Measurements from ENCODE around the gene CXCL12. TPM values are rescaled to one million over a fixed set of nuclear protein-coding genes. Genes with fewer than 3 reads are reported as not detected.

Gene CXCL12
- total and polyA plus RNA-seq, 10 donors: 22.7 to 549 (median 294) TPM

GRCh38 chr10:44426247-44427034, 41.5 kb upstream of the CXCL12 start:
- no peaks in the 10 kb centered on the region for H3K36me3 ChIP-seq
- TF ChIP-seq POLR2AphosphoS5 (IDR thresholded peaks at IDR 0.05) (no peak), POLR2A (IDR thresholded peaks at IDR 0.05) (no peak)
- TF ChIP-seq, protein P1, sequence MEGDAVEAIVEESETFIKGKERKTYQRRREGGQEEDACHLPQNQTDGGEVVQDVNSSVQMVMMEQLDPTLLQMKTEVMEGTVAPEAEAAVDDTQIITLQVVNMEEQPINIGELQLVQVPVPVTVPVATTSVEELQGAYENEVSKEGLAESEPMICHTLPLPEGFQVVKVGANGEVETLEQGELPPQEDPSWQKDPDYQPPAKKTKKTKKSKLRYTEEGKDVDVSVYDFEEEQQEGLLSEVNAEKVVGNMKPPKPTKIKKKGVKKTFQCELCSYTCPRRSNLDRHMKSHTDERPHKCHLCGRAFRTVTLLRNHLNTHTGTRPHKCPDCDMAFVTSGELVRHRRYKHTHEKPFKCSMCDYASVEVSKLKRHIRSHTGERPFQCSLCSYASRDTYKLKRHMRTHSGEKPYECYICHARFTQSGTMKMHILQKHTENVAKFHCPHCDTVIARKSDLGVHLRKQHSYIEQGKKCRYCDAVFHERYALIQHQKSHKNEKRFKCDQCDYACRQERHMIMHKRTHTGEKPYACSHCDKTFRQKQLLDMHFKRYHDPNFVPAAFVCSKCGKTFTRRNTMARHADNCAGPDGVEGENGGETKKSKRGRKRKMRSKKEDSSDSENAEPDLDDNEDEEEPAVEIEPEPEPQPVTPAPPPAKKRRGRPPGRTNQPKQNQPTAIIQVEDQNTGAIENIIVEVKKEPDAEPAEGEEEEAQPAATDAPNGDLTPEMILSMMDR (IDR thresholded peaks at IDR 0.05 in 8 of 11, conservative IDR thresholded peaks at IDR 0.05 in 3 of 11): no peak

GRCh38 chr10:44425466-44425865, 40.6 kb upstream of the CXCL12 start:
- no peak for TF ChIP-seq POLR2AphosphoS5 (IDR thresholded peaks at IDR 0.05)
- TF ChIP-seq POLR2A (IDR thresholded peaks at IDR 0.05): no peak
- TF ChIP-seq, protein P1 (IDR thresholded peaks at IDR 0.05 in 8 of 11, conservative IDR thresholded peaks at IDR 0.05 in 3 of 11): no peak
- no peaks in the 10 kb centered on the region for H3K4me1 ChIP-seq
- DNase-seq: no peak
- H3K36me3 ChIP-seq: no peaks in the 10 kb centered on the region
- H3K9me3 ChIP-seq: peaks cover 0 to 11% (median 0%) of the 10 kb centered on the region in 8 donors
- no peaks in the 10 kb centered on the region for H3K27me3 ChIP-seq (replicated peaks in 1 of 7)
- WGBS, 5 donors: 71 to 88% (median 85%) methylated on average over 7 to 8 of the region's 8 CpGs
- intact Hi-C loops (cut with DNase I; ENCODE audit: low total_unique reads): no loop called here
- H3K4me3 ChIP-seq: no peak overlapping the region
- H3K27ac ChIP-seq: no peak overlapping the region

More at GRCh38 chr10:44426247-44427034, 41.5 kb upstream of the CXCL12 start:
- no peak overlapping the region for H3K4me3 ChIP-seq
- H3K27ac ChIP-seq: no peak overlapping the region
- H3K27me3 ChIP-seq (replicated peaks in 1 of 7): no peaks in the 10 kb centered on the region
- intact Hi-C loops (cut with DNase I; ENCODE audit: low total_unique reads): no loop called here
- peaks cover 0 to 16% (median 3%) of the 10 kb centered on the region in 8 donors for H3K9me3 ChIP-seq
- DNase-seq: no peak
- H3K4me1 ChIP-seq: no peaks in the 10 kb centered on the region
- 71 to 89% (median 83%) methylated on average over 7 to 8 of the region's 8 CpGs for WGBS, 5 donors

DNA sequence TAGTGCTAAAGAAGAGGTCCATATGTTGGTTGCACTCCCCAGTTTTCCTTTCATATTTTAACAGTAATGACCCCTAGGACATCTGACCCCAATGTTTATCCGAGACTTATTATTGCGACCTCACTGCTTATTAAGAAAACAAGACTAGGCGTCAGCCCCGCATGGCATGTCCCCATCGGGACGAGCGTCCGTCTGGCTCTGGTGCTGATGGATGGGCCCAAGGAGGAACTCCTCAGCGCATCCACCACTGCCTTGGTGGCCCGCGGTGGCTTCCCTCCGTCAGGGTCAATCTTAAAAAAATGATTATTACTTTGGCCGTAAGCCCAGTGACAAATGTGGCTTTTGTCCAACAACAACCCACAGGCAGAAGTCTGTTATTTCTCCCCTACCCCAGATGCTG, 40.1 kb upstream of the CXCL12 start:
- WGBS, 5 donors: 65 to 80% (median 72%) methylated on average over 13 of the region's 13 CpGs
- no peak for DNase-seq
- intact Hi-C loops (cut with DNase I; ENCODE audit: low total_unique reads): no loop called here

DNA sequence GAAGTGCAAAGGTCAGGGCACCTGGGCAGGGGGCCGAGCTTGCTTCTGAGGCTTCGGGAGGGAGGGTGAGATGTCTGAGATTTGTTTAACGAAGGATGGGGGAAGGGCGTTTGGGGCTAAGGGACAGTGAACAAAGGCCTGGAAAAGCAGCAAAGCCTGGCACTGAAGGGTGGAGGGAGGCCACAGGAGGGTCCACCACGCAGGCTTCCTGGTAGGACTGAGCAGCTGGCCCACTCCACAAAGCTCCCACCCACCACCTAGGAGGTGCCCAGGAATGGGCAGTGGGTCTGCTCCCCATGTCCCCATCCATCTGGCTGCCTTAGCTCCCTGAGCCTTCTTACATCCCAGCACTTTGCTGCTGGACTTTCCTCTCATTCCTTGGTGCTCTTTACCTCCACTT, 39.4 kb upstream of the CXCL12 start:
- DNase-seq: no peak
- Histone ChIP-seq H3K36me3 (no peaks in the 10 kb centered on the region), H3K27ac (no peak overlapping the region), H3K4me1 (no peaks in the 10 kb centered on the region), H3K4me3 (no peak overlapping the region), H3K9me3 (peaks cover 0 to 1% (median 0%) of the 10 kb centered on the region in 8 donors), H3K27me3 (replicated peaks in 1 of 7) (no peaks in the 10 kb centered on the region)
- intact Hi-C loops (cut with DNase I; ENCODE audit: low total_unique reads): no loop called here
- 75 to 90% (median 85%) methylated on average over 5 of the region's 5 CpGs for WGBS, 5 donors
- TF ChIP-seq, protein P1 (IDR thresholded peaks at IDR 0.05 in 8 of 11, conservative IDR thresholded peaks at IDR 0.05 in 3 of 11): no peak
- no peak for TF ChIP-seq POLR2AphosphoS5 (IDR thresholded peaks at IDR 0.05)
- no peak for TF ChIP-seq POLR2A (IDR thresholded peaks at IDR 0.05)

More for the DNA sequence above, 40.1 kb upstream of the CXCL12 start:
- no peak for TF ChIP-seq POLR2AphosphoS5 (IDR thresholded peaks at IDR 0.05)
- TF ChIP-seq POLR2A (IDR thresholded peaks at IDR 0.05): no peak
- TF ChIP-seq, protein P1 (IDR thresholded peaks at IDR 0.05 in 8 of 11, conservative IDR thresholded peaks at IDR 0.05 in 3 of 11): no peak
- Histone ChIP-seq H3K4me3 (no peak overlapping the region), H3K4me1 (no peaks in the 10 kb centered on the region), H3K36me3 (no peaks in the 10 kb centered on the region), H3K27ac (no peak overlapping the region), H3K9me3 (peaks cover 0 to 6% (median 0%) of the 10 kb centered on the region in 8 donors), H3K27me3 (replicated peaks in 1 of 7) (no peaks in the 10 kb centered on the region)
